DND-41 (cell line): ENCODE data around the gene NBL1.
A peak's percentile ranks its signal among the peaks of the same experiment; 100 is the strongest.

ENCODE experiments used
- ATAC-seq: fragments of 200-7000 bp; cut with Tn5 transposase; 3 replicates; pipeline ENCODE4 v1.9.1; 2021; ENCODE audit warnings: low read depth; ENCODE audit not compliant: insufficient read depth
- DNase-seq: peaks from one replicate; pipeline ENCODE4 v3.0.0-alpha.2; 2020
- H2AFZ ChIP-seq: 2 replicates; pipeline ENCODE4 v1.6.0; 2012; ENCODE audit warnings: low read depth, low read length
- H3K27ac ChIP-seq: 2 replicates; pipeline ENCODE4 v1.5.1; 2012; ENCODE audit warnings: low read length, inconsistent platforms
- H3K27me3 ChIP-seq: fragments of 200-600 bp; sonication (generic); 2 replicates; pipeline ENCODE4 v1.6.0; 2012; ENCODE audit warnings: low read length, mild to moderate bottlenecking, inconsistent platforms; ENCODE audit not compliant: insufficient read depth, poor library complexity
- H3K36me3 ChIP-seq: 2 replicates; pipeline ENCODE4 v1.5.1; 2012; ENCODE audit warnings: low read length, inconsistent platforms; ENCODE audit not compliant: insufficient read depth
- H3K4me1 ChIP-seq: 2 replicates; pipeline ENCODE4 v1.5.1; 2012; ENCODE audit warnings: mild to moderate bottlenecking, low read length; ENCODE audit not compliant: insufficient read depth
- H3K4me2 ChIP-seq: 2 replicates; pipeline ENCODE4 v1.6.0; 2012; ENCODE audit warnings: mild to moderate bottlenecking, moderate library complexity, low read length, inconsistent platforms; ENCODE audit not compliant: insufficient read depth
- H3K4me3 ChIP-seq, 2 experiments: fragments of 200-600 bp in 1 of 2; shearing (Covaris generic) in 1 of 2; 2 replicates each; pipeline ENCODE4 v1.5.1; 2012 to 2016; ENCODE audit warnings: inconsistent platforms in 2 of 2, low read length in 2 of 2, mild to moderate bottlenecking in 2 of 2, low read depth in 1 of 2, moderate library complexity in 1 of 2
- H3K79me2 ChIP-seq: 2 replicates; pipeline ENCODE4 v1.6.0; 2012; ENCODE audit warnings: low read length, inconsistent platforms; ENCODE audit not compliant: insufficient read depth
- H3K9ac ChIP-seq: 2 replicates; pipeline ENCODE4 v1.6.0; 2012; ENCODE audit warnings: low read depth, mild to moderate bottlenecking, inconsistent platforms, low read length, moderate library complexity
- H3K9me3 ChIP-seq: 2 replicates; pipeline ENCODE4 v1.5.1; 2012; ENCODE audit warnings: low read length, moderate library complexity, mild to moderate bottlenecking, inconsistent platforms; ENCODE audit not compliant: insufficient read depth, severe bottlenecking
- H4K20me1 ChIP-seq: 2 replicates; pipeline ENCODE4 v1.6.0; 2012; ENCODE audit warnings: low read length; ENCODE audit not compliant: insufficient read depth
- EZH2 ChIP-seq: IDR thresholded peaks from 3 replicates; pipeline ENCODE4 v1.6.1; 2012; ENCODE audit warnings: borderline replicate concordance, low read depth, mild to moderate bottlenecking, moderate library complexity, low read length, inconsistent platforms; ENCODE audit not compliant: severe bottlenecking
- TF ChIP-seq, protein P1 (sequence below): IDR thresholded peaks from 2 replicates; pipeline ENCODE4 v1.5.1; 2012; ENCODE audit warnings: borderline replicate concordance, low read length, moderate library complexity, mild to moderate bottlenecking; ENCODE audit not compliant: poor library complexity, severe bottlenecking; ENCODE audit errors: extremely low read depth

NBL1 gene

DNA sequence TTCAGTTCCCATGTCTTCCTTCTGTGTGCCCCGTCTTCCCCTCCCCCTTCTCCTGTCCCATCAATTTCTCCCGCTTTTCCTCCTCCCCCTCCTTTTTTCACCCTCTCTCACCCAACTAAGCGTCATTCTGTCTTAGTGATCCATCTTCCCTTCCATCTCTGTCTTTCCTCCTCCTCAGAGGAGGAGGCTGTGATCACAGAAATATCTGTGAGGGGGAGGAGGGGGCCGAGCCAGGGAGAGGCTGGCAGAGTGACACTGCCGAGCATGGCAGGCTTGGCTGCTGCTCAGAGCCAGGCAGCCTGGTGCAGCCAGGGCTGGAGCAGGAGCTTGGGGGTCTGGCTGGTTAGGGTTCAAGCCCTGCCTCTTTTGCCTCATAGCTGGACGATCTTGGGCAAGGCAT is 28.1 kb downstream of the NBL1 start:
- TF ChIP-seq, protein P1, sequence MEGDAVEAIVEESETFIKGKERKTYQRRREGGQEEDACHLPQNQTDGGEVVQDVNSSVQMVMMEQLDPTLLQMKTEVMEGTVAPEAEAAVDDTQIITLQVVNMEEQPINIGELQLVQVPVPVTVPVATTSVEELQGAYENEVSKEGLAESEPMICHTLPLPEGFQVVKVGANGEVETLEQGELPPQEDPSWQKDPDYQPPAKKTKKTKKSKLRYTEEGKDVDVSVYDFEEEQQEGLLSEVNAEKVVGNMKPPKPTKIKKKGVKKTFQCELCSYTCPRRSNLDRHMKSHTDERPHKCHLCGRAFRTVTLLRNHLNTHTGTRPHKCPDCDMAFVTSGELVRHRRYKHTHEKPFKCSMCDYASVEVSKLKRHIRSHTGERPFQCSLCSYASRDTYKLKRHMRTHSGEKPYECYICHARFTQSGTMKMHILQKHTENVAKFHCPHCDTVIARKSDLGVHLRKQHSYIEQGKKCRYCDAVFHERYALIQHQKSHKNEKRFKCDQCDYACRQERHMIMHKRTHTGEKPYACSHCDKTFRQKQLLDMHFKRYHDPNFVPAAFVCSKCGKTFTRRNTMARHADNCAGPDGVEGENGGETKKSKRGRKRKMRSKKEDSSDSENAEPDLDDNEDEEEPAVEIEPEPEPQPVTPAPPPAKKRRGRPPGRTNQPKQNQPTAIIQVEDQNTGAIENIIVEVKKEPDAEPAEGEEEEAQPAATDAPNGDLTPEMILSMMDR: no peak
- TF ChIP-seq EZH2: no peak
- no peak for ATAC-seq

DNA sequence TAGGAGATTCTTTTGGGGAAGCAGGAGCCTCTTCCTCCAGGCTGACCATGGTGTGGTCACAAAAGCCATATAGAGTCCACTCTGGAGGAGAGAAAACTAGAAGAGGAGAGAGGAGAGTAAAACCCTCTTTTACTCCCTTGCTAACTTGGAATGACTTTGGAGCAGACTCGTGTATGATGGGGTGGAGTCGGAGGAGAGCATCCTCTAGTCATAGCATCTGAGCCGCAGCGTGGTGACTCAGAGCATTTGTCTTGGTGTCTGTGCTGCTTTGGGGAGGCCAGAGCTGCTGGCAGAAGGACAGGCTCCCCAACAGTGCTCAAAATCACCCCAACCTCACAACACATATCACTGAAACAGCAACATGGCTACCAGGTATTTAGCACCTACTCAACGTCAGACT is 31.7 kb downstream of the NBL1 start:
- Histone ChIP-seq H3K4me3 (no peak overlapping the region), H3K4me2 (no peak overlapping the region), H3K4me1 (no peaks in the 10 kb centered on the region), H4K20me1 (peaks cover 7% of the 10 kb centered on the region), H3K9ac (no peak overlapping the region), H3K27ac (no peak overlapping the region), H3K79me2 (no peaks in the 10 kb centered on the region), H3K27me3 (no peaks in the 10 kb centered on the region), H3K36me3 (no peaks in the 10 kb centered on the region), H3K9me3 (no peaks in the 10 kb centered on the region), H2AFZ (no peak overlapping the region)
- ATAC-seq (no peak), DNase-seq (no peak)
- TF ChIP-seq EZH2: no peak
- TF ChIP-seq, protein P1: no peak

More for the DNA sequence above, 28.1 kb downstream of the NBL1 start:
- Histone ChIP-seq H2AFZ (no peak overlapping the region), H3K27me3 (no peaks in the 10 kb centered on the region), H3K27ac (no peak overlapping the region), H3K4me3 (no peak overlapping the region), H3K4me2 (no peak overlapping the region), H3K36me3 (no peaks in the 10 kb centered on the region), H3K9me3 (no peaks in the 10 kb centered on the region), H3K9ac (no peak overlapping the region), H3K79me2 (no peaks in the 10 kb centered on the region), H3K4me1 (no peaks in the 10 kb centered on the region), H4K20me1 (peaks cover 4% of the 10 kb centered on the region)
- DNase-seq: no peak

DNA sequence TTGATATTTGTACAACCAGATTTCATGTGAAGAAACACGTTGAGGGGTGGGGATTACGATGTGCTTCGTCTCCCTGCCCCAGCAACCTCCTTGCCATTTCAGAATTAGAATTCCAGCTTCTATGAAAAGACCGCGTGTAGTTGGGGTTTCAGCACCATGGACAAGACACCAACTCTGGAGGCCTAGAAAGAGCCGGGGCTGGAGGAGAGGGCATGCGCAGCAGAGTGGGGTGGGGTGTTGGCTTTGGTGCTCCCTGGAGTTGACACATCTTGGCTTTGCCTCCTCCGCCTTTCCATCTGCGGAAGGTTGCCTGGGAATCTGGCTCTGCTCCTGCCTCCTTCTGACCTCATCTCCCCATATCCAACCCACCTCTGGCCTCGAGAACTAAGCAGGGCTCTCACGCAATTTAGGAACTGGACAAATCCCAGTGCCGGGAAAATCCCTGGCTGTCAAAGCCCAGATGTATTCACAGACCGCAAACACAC is 32.4 kb downstream of the NBL1 start:
- no peaks in the 10 kb centered on the region for H3K27me3 ChIP-seq
- no peaks in the 10 kb centered on the region for H3K9me3 ChIP-seq
- DNase-seq: peak; percentile 61
- no peak overlapping the region for H3K27ac ChIP-seq
- no peaks in the 10 kb centered on the region for H3K36me3 ChIP-seq
- H4K20me1 ChIP-seq: peaks cover 7% of the 10 kb centered on the region
- no peak for TF ChIP-seq EZH2
- TF ChIP-seq, protein P1: no peak
- H2AFZ ChIP-seq: no peak overlapping the region
- H3K4me3 ChIP-seq: no peak overlapping the region
- ATAC-seq: peak; percentile 71; the same call in 2 of the 3 replicates
- H3K4me2 ChIP-seq: no peak overlapping the region
- no peaks in the 10 kb centered on the region for H3K79me2 ChIP-seq
- no peaks in the 10 kb centered on the region for H3K4me1 ChIP-seq
- no peak overlapping the region for H3K9ac ChIP-seq

DNA sequence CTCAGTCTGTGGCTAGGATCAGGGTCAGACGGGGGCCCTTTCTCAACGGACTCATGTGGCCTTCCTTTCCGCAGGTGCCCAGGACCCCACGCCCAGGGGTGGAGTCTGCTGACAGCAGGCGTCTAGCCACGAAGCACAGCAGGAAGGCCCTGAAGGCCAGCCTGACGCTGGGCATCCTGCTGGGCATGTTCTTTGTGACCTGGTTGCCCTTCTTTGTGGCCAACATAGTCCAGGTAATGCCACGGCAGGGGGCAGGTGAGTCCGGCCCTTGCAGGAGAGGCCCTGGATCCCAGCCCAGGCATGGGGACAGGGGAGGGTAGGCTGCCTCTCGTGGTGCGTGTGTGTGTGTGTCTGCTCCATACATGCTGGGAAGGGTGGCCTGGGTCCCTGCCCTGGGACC is 34.4 kb downstream of the NBL1 start:
- H3K27me3 ChIP-seq: no peaks in the 10 kb centered on the region
- TF ChIP-seq EZH2: no peak
- TF ChIP-seq, protein P1: no peak
- no peak overlapping the region for H3K4me2 ChIP-seq
- ATAC-seq (no peak), DNase-seq (no peak)
- H3K9ac ChIP-seq: no peak overlapping the region
- H3K27ac ChIP-seq: no peak overlapping the region
- H4K20me1 ChIP-seq: peaks cover 7% of the 10 kb centered on the region
- no peaks in the 10 kb centered on the region for H3K4me1 ChIP-seq
- no peaks in the 10 kb centered on the region for H3K9me3 ChIP-seq
- H3K79me2 ChIP-seq: no peaks in the 10 kb centered on the region
- H2AFZ ChIP-seq: no peak overlapping the region
- no peaks in the 10 kb centered on the region for H3K36me3 ChIP-seq
- no peak overlapping the region for H3K4me3 ChIP-seq
